ENCODE data around the gene ZNF23.

ZNF23 gene

GRCh38 chr16:71410146-71410545, 51.9 kb downstream of the ZNF23 start:
- TF ChIP-seq FOXP2 (optimal IDR thresholded peaks at IDR 0.05; ENCODE audit: borderline replicate concordance, extremely low read depth, extremely low read length, insufficient read depth) (no peak), REST (IDR thresholded peaks at IDR 0.05; ENCODE audit: insufficient read depth in 1 of 2, low read depth in 2 of 2, low read length in 2 of 2) (no peak), TAF1 (IDR thresholded peaks at IDR 0.05; ENCODE audit: borderline replicate concordance, insufficient read depth, low read length) (no peak), SIN3A (IDR thresholded peaks at IDR 0.05; ENCODE audit: borderline replicate concordance, insufficient read depth, low read length) (no peak), POLR2AphosphoS5 (IDR thresholded peaks at IDR 0.05; ENCODE audit: low read depth, low read length) (no peak)

- TF ChIP-seq REST (IDR thresholded peaks at IDR 0.05; ENCODE audit: insufficient read depth in 1 of 2, low read depth in 2 of 2, low read length in 2 of 2) (no peak), POLR2AphosphoS5 (IDR thresholded peaks at IDR 0.05; ENCODE audit: low read depth, low read length) (no peak), FOXP2 (optimal IDR thresholded peaks at IDR 0.05; ENCODE audit: borderline replicate concordance, extremely low read depth, extremely low read length, insufficient read depth) (no peak), SIN3A (IDR thresholded peaks at IDR 0.05; ENCODE audit: borderline replicate concordance, insufficient read depth, low read length) (no peak), TAF1 (IDR thresholded peaks at IDR 0.05; ENCODE audit: borderline replicate concordance, insufficient read depth, low read length) (no peak)
Observed at GRCh38 chr16:71409011-71409775, 52.9 kb downstream of the ZNF23 start.

- no peak for TF ChIP-seq POLR2AphosphoS5 (IDR thresholded peaks at IDR 0.05; ENCODE audit: low read depth, low read length)
- no peak for TF ChIP-seq FOXP2 (optimal IDR thresholded peaks at IDR 0.05; ENCODE audit: borderline replicate concordance, extremely low read depth, extremely low read length, insufficient read depth)
- no peak for TF ChIP-seq SIN3A (IDR thresholded peaks at IDR 0.05; ENCODE audit: borderline replicate concordance, insufficient read depth, low read length)
- TF ChIP-seq TAF1 (IDR thresholded peaks at IDR 0.05; ENCODE audit: borderline replicate concordance, insufficient read depth, low read length): no peak
- TF ChIP-seq REST (IDR thresholded peaks at IDR 0.05; ENCODE audit: insufficient read depth in 1 of 2, low read depth in 2 of 2, low read length in 2 of 2): no peak
Observed at GRCh38 chr16:71408536-71408935, 53.5 kb downstream of the ZNF23 start.

- TF ChIP-seq POLR2AphosphoS5 (IDR thresholded peaks at IDR 0.05; ENCODE audit: low read depth, low read length) (no peak), FOXP2 (optimal IDR thresholded peaks at IDR 0.05; ENCODE audit: borderline replicate concordance, extremely low read depth, extremely low read length, insufficient read depth) (no peak), TAF1 (IDR thresholded peaks at IDR 0.05; ENCODE audit: borderline replicate concordance, insufficient read depth, low read length) (no peak), REST (IDR thresholded peaks at IDR 0.05; ENCODE audit: insufficient read depth in 1 of 2, low read depth in 2 of 2, low read length in 2 of 2) (no peak), SIN3A (IDR thresholded peaks at IDR 0.05; ENCODE audit: borderline replicate concordance, insufficient read depth, low read length) (no peak)
Observed at GRCh38 chr16:71407731-71408130, 54.3 kb downstream of the ZNF23 start.
